ENCODE data around the gene FNDC3B. TPM values are rescaled to one million over a fixed set of nuclear protein-coding genes. Genes with fewer than 3 reads are reported as not detected.
A peak's percentile ranks its signal among the peaks of the same experiment; 100 is the strongest.

Gene FNDC3B
- total RNA-seq, 1 donor from 2014 or later = 79.2 TPM

DNA sequence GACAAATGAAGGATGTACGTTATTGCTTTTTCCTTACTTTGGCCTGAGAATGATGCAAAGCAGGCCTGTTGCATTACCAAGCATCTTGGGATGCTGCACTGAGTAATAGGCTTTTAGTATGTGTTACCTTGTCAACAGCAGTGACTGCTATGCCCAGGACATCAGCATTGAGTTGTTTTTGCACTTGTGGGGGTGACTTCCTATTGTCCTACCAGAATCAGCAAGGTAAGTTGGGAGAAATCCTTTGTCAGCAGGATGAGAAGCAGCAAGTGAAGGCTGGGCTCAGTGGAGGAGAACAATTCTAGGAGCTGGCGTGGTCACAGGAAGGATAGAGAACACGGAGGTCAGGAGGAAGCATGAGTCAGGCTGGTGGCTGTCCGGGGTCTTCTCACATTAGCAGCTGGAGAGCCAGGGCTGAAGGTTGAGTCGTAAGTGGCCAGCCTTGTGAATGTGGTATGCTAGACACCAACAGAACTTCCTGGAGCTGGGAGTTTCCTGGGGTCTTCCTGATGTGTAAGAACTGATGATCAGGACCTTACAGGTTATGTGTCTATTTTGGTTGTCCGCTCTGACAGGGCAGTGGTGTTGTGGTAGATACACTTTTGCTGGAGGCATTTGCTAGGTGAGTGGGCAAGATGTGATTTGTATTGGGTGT lies 142.7 kb downstream of the FNDC3B start:
- H3K4me3 Mint-ChIP-seq = no peak overlapping the region
- H3K36me3 Mint-ChIP-seq = peaks cover 18% of the 10 kb centered on the region
- TF ChIP-seq CTCF (conservative IDR thresholded peaks at IDR 0.05) = no peak
- H3K27ac Mint-ChIP-seq = peak overlapping the region; percentile 32
- H3K9me3 Mint-ChIP-seq = peaks cover 5% of the 10 kb centered on the region
- no peak for DNase-seq (ENCODE audit: extremely low spot score, unreplicated experiment)
- H3K27me3 Mint-ChIP-seq = no peaks in the 10 kb centered on the region
- H3K4me1 Mint-ChIP-seq (ENCODE audit: unreplicated experiment) = peaks cover 36% of the 10 kb centered on the region

- no peaks in the 10 kb centered on the region for H3K27me3 Mint-ChIP-seq
- H3K4me1 Mint-ChIP-seq (ENCODE audit: unreplicated experiment) = peaks cover 36% of the 10 kb centered on the region
- DNase-seq (ENCODE audit: extremely low spot score, unreplicated experiment) = no peak
- TF ChIP-seq CTCF (conservative IDR thresholded peaks at IDR 0.05) = no peak
- peaks cover 5% of the 10 kb centered on the region for H3K9me3 Mint-ChIP-seq
- H3K27ac Mint-ChIP-seq = peak overlapping the region; percentile 4
- peaks cover 16% of the 10 kb centered on the region for H3K36me3 Mint-ChIP-seq
- H3K4me3 Mint-ChIP-seq = no peak overlapping the region
Observed at GRCh38 chr3:172182797-172183196, 143.4 kb downstream of the FNDC3B start.

GRCh38 chr3:172184106-172184822 lies 144.9 kb downstream of the FNDC3B start:
- H3K36me3 Mint-ChIP-seq = peaks cover 11% of the 10 kb centered on the region
- H3K4me1 Mint-ChIP-seq (ENCODE audit: unreplicated experiment) = peaks cover 33% of the 10 kb centered on the region

GRCh38 chr3:172185907-172186306 lies 146.5 kb downstream of the FNDC3B start:
- Mint-ChIP-seq H3K4me1 (ENCODE audit: unreplicated experiment) (peaks cover 20% of the 10 kb centered on the region), H3K4me3 (no peak overlapping the region), H3K9me3 (no peaks in the 10 kb centered on the region), H3K27ac (no peak overlapping the region), H3K27me3 (no peaks in the 10 kb centered on the region), H3K36me3 (peaks cover 4% of the 10 kb centered on the region)
- TF ChIP-seq CTCF (conservative IDR thresholded peaks at IDR 0.05) = no peak
- no peak for DNase-seq (ENCODE audit: extremely low spot score, unreplicated experiment)

More at GRCh38 chr3:172184106-172184822, 144.9 kb downstream of the FNDC3B start:
- TF ChIP-seq CTCF (conservative IDR thresholded peaks at IDR 0.05) = no peak
- H3K9me3 Mint-ChIP-seq = no peaks in the 10 kb centered on the region
- H3K27me3 Mint-ChIP-seq = no peaks in the 10 kb centered on the region
- no peak for DNase-seq (ENCODE audit: extremely low spot score, unreplicated experiment)
- no peak overlapping the region for H3K27ac Mint-ChIP-seq
- no peak overlapping the region for H3K4me3 Mint-ChIP-seq

- Mint-ChIP-seq H3K27ac (no peak overlapping the region), H3K27me3 (no peaks in the 10 kb centered on the region)
Observed at GRCh38 chr3:172186607-172187006, 147.2 kb downstream of the FNDC3B start.

More at GRCh38 chr3:172186607-172187006, 147.2 kb downstream of the FNDC3B start:
- no peak for DNase-seq (ENCODE audit: extremely low spot score, unreplicated experiment)
- no peaks in the 10 kb centered on the region for H3K9me3 Mint-ChIP-seq
- H3K4me3 Mint-ChIP-seq = no peak overlapping the region
- peaks cover 4% of the 10 kb centered on the region for H3K36me3 Mint-ChIP-seq
- TF ChIP-seq CTCF (conservative IDR thresholded peaks at IDR 0.05) = no peak
- peaks cover 20% of the 10 kb centered on the region for H3K4me1 Mint-ChIP-seq (ENCODE audit: unreplicated experiment)

Measured in type B pancreatic cell (in vitro differentiated cells).